T-cell (primary cell): Measurements from ENCODE around the gene TMEM200B. TPM values are rescaled to one million over a fixed set of nuclear protein-coding genes. Genes with fewer than 3 reads are reported as not detected.

ENCODE experiments used
- ATAC-seq, 4 experiments: fragments of 200-7000 bp in 3 of 4; fragments of 150-1000 bp in 1 of 4; cut with Tn5 transposase; replicated peaks in 1 of 4; 1 replicate in 3 of 4; 2 replicates in 1 of 4; pipeline ENCODE4 v1.10.0; 2021; ENCODE audit warnings: moderate library complexity in 3 of 4, mild to moderate bottlenecking in 2 of 4, moderate number of reproducible peaks in 1 of 4
- CTCF ChIA-PET, 2 donors: fragments of 300-600 bp; sonication (Branson Sonifier 250); formaldehyde crosslinking; loops; one replicate each; lab custom pipeline; 2022; ENCODE audit warnings: antibody characterized with exemption in 2 of 2; lab: Charles Lee
- POLR2A ChIA-PET, 2 donors: fragments of 300-600 bp; sonication (Branson Sonifier 250); formaldehyde crosslinking; loops; one replicate each; lab custom pipeline; 2022; ENCODE audit warnings: antibody characterized with exemption in 2 of 2; lab: Charles Lee
- DNase-seq, 35 experiments: peaks; one replicate each; pipeline versions ENCODE4 v3.0.0 to v3.0.0-alpha.2; 2013 to 2023
- H3K27ac ChIP-seq: one replicate; pipeline ENCODE4 v1.5.1; 2013; ENCODE audit warnings: low read length
- H3K27me3 ChIP-seq, 2 experiments: replicated peaks in 1 of 2; 1 replicate in 1 of 2; 2 replicates in 1 of 2; pipeline versions ENCODE4 v1.6.1 to v1.7.0; 2013; ENCODE audit warnings: low read length in 1 of 2, mixed read lengths in 1 of 2; ENCODE audit not compliant: control insufficient read depth in 2 of 2, insufficient read depth in 2 of 2; ENCODE audit errors: extremely low read depth in 1 of 2
- H3K36me3 ChIP-seq, 2 donors: 1 replicate in 1 of 2; 2 replicates in 1 of 2; pipeline versions ENCODE4 v1.6.1 to v1.7.0; 2013; ENCODE audit warnings: low read length in 1 of 2; ENCODE audit not compliant: control insufficient read depth in 2 of 2, insufficient read depth in 1 of 2; ENCODE audit errors: extremely low read depth in 1 of 2
- H3K4me1 ChIP-seq, 2 experiments: 1 replicate in 1 of 2; 2 replicates in 1 of 2; pipeline versions ENCODE4 v1.6.1 to v1.7.0; 2013; ENCODE audit warnings: low read length in 2 of 2, mixed read lengths in 1 of 2; ENCODE audit not compliant: insufficient read depth in 2 of 2, control insufficient read depth in 1 of 2; ENCODE audit errors: extremely low read depth in 1 of 2
- H3K4me3 ChIP-seq, 2 donors: 1 replicate in 1 of 2; 2 replicates in 1 of 2; pipeline versions ENCODE4 v1.5.1 to v1.7.0; 2013; ENCODE audit warnings: mild to moderate bottlenecking in 2 of 2, low read length in 1 of 2, moderate library complexity in 1 of 2; ENCODE audit not compliant: control insufficient read depth in 1 of 2; ENCODE audit errors: extremely low read depth in 1 of 2
- H3K9me3 ChIP-seq: 2 replicates; pipeline ENCODE4 v1.7.0; 2013
- H3K27ac Mint-ChIP-seq, 2 donors: one replicate each; pipeline ENCODE4 v1.8.0; 2020 to 2021; ENCODE audit warnings: mild to moderate bottlenecking in 2 of 2, mixed read lengths in 2 of 2
- H3K27me3 Mint-ChIP-seq, 2 donors: one replicate each; pipeline ENCODE4 v1.8.0; 2021 to 2022; ENCODE audit warnings: mixed read lengths in 2 of 2
- H3K36me3 Mint-ChIP-seq: one replicate; pipeline ENCODE4 v1.8.0; 2021; ENCODE audit warnings: mixed read lengths
- H3K4me1 Mint-ChIP-seq, 3 donors: one replicate each; pipeline ENCODE4 v1.8.0; 2020 to 2022; ENCODE audit warnings: mixed read lengths in 3 of 3, mild to moderate bottlenecking in 1 of 3
- H3K4me3 Mint-ChIP-seq, 3 donors: one replicate each; pipeline ENCODE4 v1.8.0; 2020 to 2022; ENCODE audit warnings: mild to moderate bottlenecking in 3 of 3, mixed read lengths in 3 of 3, moderate library complexity in 3 of 3
- H3K9me3 Mint-ChIP-seq, 3 donors: one replicate each; pipeline ENCODE4 v1.8.0; 2020 to 2022; ENCODE audit warnings: mixed read lengths in 3 of 3
- WGBS: methylation state at CpG from one replicate; pipeline ENCODE4 v1.1.5; 2013; ENCODE audit warnings: missing lambda C conversion rate; ENCODE audit not compliant: insufficient coverage; 5-methylcytosine and 5-hydroxymethylcytosine counted together
- total RNA-seq, 35 experiments: library from RNA in 6 of 35; stranded (reverse) in 6 of 35; fragments of 120-200 nt in 1 of 35; gene quantifications; one replicate each; pipeline versions ENCODE4 v1.2.1 to v1.2.4 and lab custom pipeline; 2013 to 2026

Gene TMEM200B
- total RNA-seq, 5 donors from 2014 or later (not counting 1 experiment from before 2014, with no cell fraction given), result 0.12 to 0.16 (median 0.16) TPM; not detected in 2

- Mint-ChIP-seq H3K36me3 (no peaks in the 10 kb centered on the region), H3K4me1 (peaks cover 3 to 15% (median 10%) of the 10 kb centered on the region in 3 donors), H3K27ac (no peak overlapping the region), H3K27me3 (peaks cover 11 to 26% of the 10 kb centered on the region in 2 donors), H3K4me3 (no peak overlapping the region), H3K9me3 (no peaks in the 10 kb centered on the region)
- Histone ChIP-seq H3K4me1 (peaks cover 2 to 12% of the 10 kb centered on the region in 2 experiments), H3K27ac (no peak overlapping the region), H3K4me3 (no peak overlapping the region), H3K9me3 (no peaks in the 10 kb centered on the region), H3K36me3 (no peaks in the 10 kb centered on the region), H3K27me3 (peaks cover 0 to 47% of the 10 kb centered on the region in 2 experiments)
- DNase-seq, result no peak
- POLR2A ChIA-PET, result no interaction called here
- CTCF ChIA-PET, result interaction anchor here in 1 of 2 donors (0.7 kb wide), 1 partner anchor 57 kb away, joined by 3 read pairs; no protein-coding TSS in a partner anchor
- no peak for ATAC-seq
- WGBS, result 76% methylated on average over 5 of the region's 6 CpGs
Observed at GRCh38 chr1:29128739-29129138, 5.0 kb upstream of the TMEM200B start.

- H3K27me3 Mint-ChIP-seq, result peaks cover 11 to 23% of the 10 kb centered on the region in 2 donors
- no peaks in the 10 kb centered on the region for H3K9me3 Mint-ChIP-seq
- no peak overlapping the region for H3K27ac Mint-ChIP-seq
- no peaks in the 10 kb centered on the region for H3K36me3 ChIP-seq
- no peak overlapping the region for H3K4me3 ChIP-seq
- H3K4me3 Mint-ChIP-seq, result peak overlapping the region; percentile 75 to 87 (median 76)
- no peaks in the 10 kb centered on the region for H3K9me3 ChIP-seq
- H3K27ac ChIP-seq, result no peak overlapping the region
- peaks cover 5 to 36% of the 10 kb centered on the region in 2 experiments for H3K4me1 ChIP-seq
- CTCF ChIA-PET, result no interaction called here
- ATAC-seq (no peak), DNase-seq (no peak)
- peaks cover 6 to 16% (median 11%) of the 10 kb centered on the region in 3 donors for H3K4me1 Mint-ChIP-seq
- POLR2A ChIA-PET, result no interaction called here
- no peaks in the 10 kb centered on the region for H3K36me3 Mint-ChIP-seq
- peaks cover 0 to 59% of the 10 kb centered on the region in 2 experiments for H3K27me3 ChIP-seq
- WGBS, result 100% methylated on average over 3 of the region's 6 CpGs
Observed at GRCh38 chr1:29126198-29126597, 2.5 kb upstream of the TMEM200B start.

- H3K27me3 ChIP-seq, result peaks cover 0 to 63% of the 10 kb centered on the region in 2 experiments
- POLR2A ChIA-PET, result no interaction called here
- Mint-ChIP-seq H3K27ac (peak overlapping the region in 1 of 2 donors; percentile 39), H3K27me3 (peaks cover 11 to 23% of the 10 kb centered on the region in 2 donors), H3K4me1 (peaks cover 8 to 17% (median 11%) of the 10 kb centered on the region in 3 donors), H3K9me3 (no peaks in the 10 kb centered on the region), H3K36me3 (no peaks in the 10 kb centered on the region), H3K4me3 (peak overlapping the region; percentile 75 to 87 (median 76))
- 88% methylated on average over 5 of the region's 6 CpGs for WGBS
- DNase-seq (no peak), ATAC-seq (no peak)
- CTCF ChIA-PET, result no interaction called here
- H3K27ac ChIP-seq, result no peak overlapping the region
- peaks cover 5 to 40% of the 10 kb centered on the region in 2 experiments for H3K4me1 ChIP-seq
- H3K4me3 ChIP-seq, result no peak overlapping the region
- H3K9me3 ChIP-seq, result no peaks in the 10 kb centered on the region
- H3K36me3 ChIP-seq, result no peaks in the 10 kb centered on the region
Observed at GRCh38 chr1:29125788-29126187, 2.1 kb upstream of the TMEM200B start.

GRCh38 chr1:29125237-29125641, 1.5 kb upstream of the TMEM200B start:
- Mint-ChIP-seq H3K36me3 (no peaks in the 10 kb centered on the region), H3K4me3 (peak overlapping the region; percentile 75 to 87 (median 76)), H3K4me1 (peaks cover 9 to 18% (median 11%) of the 10 kb centered on the region in 3 donors), H3K9me3 (no peaks in the 10 kb centered on the region), H3K27me3 (peaks cover 11 to 25% of the 10 kb centered on the region in 2 donors), H3K27ac (peak overlapping the region in 1 of 2 donors; percentile 58)
- POLR2A ChIA-PET, result interaction anchor here in 1 of 2 donors (0.5 kb wide), 1 partner anchor 482 kb away, joined by 7 read pairs; the partner anchor contains the start of gene TAF12
- DNase-seq (no peak), ATAC-seq (no peak)
- 87% methylated on average over 11 of the region's 14 CpGs for WGBS
- peaks cover 5 to 41% of the 10 kb centered on the region in 2 experiments for H3K4me1 ChIP-seq
- H3K4me3 ChIP-seq, result no peak overlapping the region
- no peaks in the 10 kb centered on the region for H3K36me3 ChIP-seq
- CTCF ChIA-PET, result no interaction called here
- no peaks in the 10 kb centered on the region for H3K9me3 ChIP-seq
- H3K27me3 ChIP-seq, result peaks cover 0 to 67% of the 10 kb centered on the region in 2 experiments
- H3K27ac ChIP-seq, result no peak overlapping the region

GRCh38 chr1:29124366-29125236, 898 bp upstream of the TMEM200B start:
- ATAC-seq (peak; percentile 38 to 60 (median 49)), DNase-seq (peak in 27 of 35 experiments; percentile 14 to 58 (median 39))
- Mint-ChIP-seq H3K36me3 (no peaks in the 10 kb centered on the region), H3K27me3 (peaks cover 11 to 25% of the 10 kb centered on the region in 2 donors), H3K4me1 (peaks cover 9 to 20% (median 11%) of the 10 kb centered on the region in 3 donors), H3K27ac (no peak overlapping the region), H3K4me3 (peak overlapping the region; percentile 61 to 87 (median 72)), H3K9me3 (no peaks in the 10 kb centered on the region)
- ChIA-PET POLR2A (interaction anchor here (0.5 to 0.7 kb wide), 2 partner anchors 481 to 638 kb away, joined by 4 to 7 read pairs; partner anchors contain the start of gene TAF12 (in 1 of the 2)), CTCF (interaction anchor here in 1 of 2 donors (0.6 kb wide), 1 partner anchor 916 kb away, joined by 4 read pairs; no protein-coding TSS in a partner anchor)
- peak overlapping the region; percentile 53 to 78 for H3K4me3 ChIP-seq
- H3K9me3 ChIP-seq, result no peaks in the 10 kb centered on the region
- peaks cover 0 to 63% of the 10 kb centered on the region in 2 experiments for H3K27me3 ChIP-seq
- 7% methylated on average over 77 of the region's 85 CpGs for WGBS
- peaks cover 5 to 41% of the 10 kb centered on the region in 2 experiments for H3K4me1 ChIP-seq
- no peaks in the 10 kb centered on the region for H3K36me3 ChIP-seq
- H3K27ac ChIP-seq, result no peak overlapping the region
